ENCODE data around the gene TMEM190. TPM values are rescaled to one million over a fixed set of nuclear protein-coding genes. Genes with fewer than 3 reads are reported as not detected.

Gene TMEM190
- total and polyA plus RNA-seq, 12 donors, result 0.55 to 63.0 (median 1.7) TPM; not detected in 6

DNA sequence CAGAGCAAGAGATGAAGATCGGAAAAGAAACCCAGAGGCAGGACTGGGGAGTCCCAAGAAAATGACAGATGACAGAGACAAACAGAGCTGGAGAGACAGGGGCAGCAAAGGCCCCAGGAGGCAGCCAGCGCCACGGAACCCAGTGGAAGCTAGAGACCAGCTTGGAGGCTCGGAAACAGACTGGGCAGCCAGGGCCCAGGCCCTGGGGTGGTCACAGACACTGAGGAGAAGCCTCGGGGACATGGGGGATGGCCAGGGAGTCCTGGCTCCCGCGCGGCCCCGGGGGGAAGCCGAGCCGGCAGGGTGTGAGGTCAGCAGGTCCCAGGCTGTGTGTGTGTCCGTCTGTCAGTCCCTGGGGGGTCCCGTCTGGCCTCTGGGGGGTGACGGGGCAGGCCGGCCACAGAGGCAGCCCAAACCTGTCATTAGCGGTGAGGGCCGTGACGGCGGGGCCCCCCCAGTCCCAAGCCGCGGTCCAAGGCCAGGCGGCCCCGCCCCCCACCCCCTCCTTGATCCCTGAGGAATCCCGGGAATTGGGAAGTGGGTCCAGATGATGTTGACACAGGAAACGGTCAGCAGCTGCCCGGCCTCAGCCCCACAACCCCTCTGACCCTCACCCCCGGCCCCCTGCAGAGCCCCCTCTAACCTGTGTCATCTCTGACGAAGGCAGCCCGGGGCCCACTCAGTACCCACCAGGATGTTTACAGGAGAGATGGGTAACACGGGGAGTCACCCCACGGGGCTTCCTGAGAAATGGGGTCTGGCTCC lies 2.5 kb upstream of the TMEM190 start:
- no peak overlapping the region for H3K4me3 ChIP-seq
- no peak for DNase-seq
- H3K36me3 ChIP-seq (replicated peaks in 1 of 2), result no peaks in the 10 kb centered on the region
- no peaks in the 10 kb centered on the region for H3K9me3 ChIP-seq (replicated peaks in 1 of 3)
- TF ChIP-seq POLR2A (IDR thresholded peaks at IDR 0.05), result no peak
- TF ChIP-seq, protein P1, sequence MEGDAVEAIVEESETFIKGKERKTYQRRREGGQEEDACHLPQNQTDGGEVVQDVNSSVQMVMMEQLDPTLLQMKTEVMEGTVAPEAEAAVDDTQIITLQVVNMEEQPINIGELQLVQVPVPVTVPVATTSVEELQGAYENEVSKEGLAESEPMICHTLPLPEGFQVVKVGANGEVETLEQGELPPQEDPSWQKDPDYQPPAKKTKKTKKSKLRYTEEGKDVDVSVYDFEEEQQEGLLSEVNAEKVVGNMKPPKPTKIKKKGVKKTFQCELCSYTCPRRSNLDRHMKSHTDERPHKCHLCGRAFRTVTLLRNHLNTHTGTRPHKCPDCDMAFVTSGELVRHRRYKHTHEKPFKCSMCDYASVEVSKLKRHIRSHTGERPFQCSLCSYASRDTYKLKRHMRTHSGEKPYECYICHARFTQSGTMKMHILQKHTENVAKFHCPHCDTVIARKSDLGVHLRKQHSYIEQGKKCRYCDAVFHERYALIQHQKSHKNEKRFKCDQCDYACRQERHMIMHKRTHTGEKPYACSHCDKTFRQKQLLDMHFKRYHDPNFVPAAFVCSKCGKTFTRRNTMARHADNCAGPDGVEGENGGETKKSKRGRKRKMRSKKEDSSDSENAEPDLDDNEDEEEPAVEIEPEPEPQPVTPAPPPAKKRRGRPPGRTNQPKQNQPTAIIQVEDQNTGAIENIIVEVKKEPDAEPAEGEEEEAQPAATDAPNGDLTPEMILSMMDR (IDR thresholded peaks at IDR 0.05), result no peak
- intact Hi-C loops (cut with DNase I), result no loop called here
- WGBS, 4 donors, result 15 to 35% (median 19%) methylated on average over 10 to 31 of the region's 31 CpGs
- H3K27me3 ChIP-seq, result peaks cover 50% of the 10 kb centered on the region
- H3K4me1 ChIP-seq (replicated peaks in 1 of 2), result peaks cover 0 to 6% of the 10 kb centered on the region in 2 donors
- H3K27ac ChIP-seq, result no peak overlapping the region

DNA sequence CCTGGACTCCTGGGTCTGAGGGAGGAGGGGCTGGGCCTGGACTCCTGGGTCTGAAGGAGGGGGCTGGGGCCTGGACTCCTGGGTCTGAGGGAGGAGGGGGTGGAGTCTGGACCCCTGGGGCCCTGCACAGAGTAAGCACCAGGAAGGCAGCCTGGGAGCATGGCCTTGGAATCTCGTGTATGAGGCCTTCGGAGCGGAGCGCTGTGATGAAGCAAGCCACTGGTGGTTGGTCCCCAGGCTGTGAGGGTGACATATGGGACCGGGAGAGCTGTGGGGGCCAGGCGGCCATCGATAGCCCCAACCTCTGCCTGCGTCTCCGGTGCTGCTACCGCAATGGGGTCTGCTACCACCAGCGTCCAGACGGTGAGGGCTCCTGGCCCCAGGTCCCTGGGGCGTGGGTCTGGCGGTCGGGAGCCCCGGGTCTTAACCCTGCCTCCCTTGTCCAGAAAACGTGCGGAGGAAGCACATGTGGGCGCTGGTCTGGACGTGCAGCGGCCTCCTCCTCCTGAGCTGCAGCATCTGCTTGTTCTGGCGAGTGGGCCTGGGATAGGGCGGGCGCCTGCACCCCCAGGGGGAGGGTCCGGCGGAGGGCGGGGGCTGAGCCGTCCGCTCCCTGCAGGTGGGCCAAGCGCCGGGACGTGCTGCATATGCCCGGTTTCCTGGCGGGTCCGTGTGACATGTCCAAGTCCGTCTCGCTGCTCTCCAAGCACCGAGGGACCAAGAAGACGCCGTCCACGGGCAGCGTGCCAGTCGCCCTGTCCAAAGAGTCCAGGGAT lies 918 bp downstream of the TMEM190 start:
- TF ChIP-seq POLR2A (IDR thresholded peaks at IDR 0.05), result no peak
- TF ChIP-seq, protein P1 (IDR thresholded peaks at IDR 0.05), result no peak
- intact Hi-C loops (cut with DNase I), result no loop called here
- H3K36me3 ChIP-seq (replicated peaks in 1 of 2), result no peaks in the 10 kb centered on the region
- DNase-seq, result no peak
- H3K27ac ChIP-seq, result no peak overlapping the region
- H3K27me3 ChIP-seq, result peaks cover 20% of the 10 kb centered on the region
- WGBS, 4 donors, result 33 to 39% (median 36%) methylated on average over 12 to 43 of the region's 43 CpGs
- H3K4me3 ChIP-seq, result no peak overlapping the region
- no peaks in the 10 kb centered on the region for H3K4me1 ChIP-seq (replicated peaks in 1 of 2)
- no peaks in the 10 kb centered on the region for H3K9me3 ChIP-seq (replicated peaks in 1 of 3)

DNA sequence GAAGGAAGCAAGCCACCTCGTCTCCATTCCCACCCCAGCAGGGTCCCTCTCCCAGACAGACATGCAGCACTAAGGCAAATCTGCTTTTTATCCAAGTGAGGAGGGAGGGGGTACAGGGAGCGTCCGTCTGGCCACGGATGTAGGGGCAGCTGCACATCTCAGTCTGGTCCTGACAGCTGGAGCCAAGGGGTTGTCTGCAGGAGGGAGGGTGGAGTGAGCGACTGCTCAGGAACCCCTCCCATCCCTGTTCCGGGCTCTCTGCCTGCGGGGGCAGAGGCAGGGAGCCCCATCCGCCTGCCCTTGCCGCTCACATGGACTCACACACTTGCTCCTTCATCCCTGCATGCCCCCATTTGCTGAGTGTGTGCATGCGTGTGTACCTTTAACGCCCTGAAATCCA lies 2.5 kb downstream of the TMEM190 start:
- no peaks in the 10 kb centered on the region for H3K36me3 ChIP-seq (replicated peaks in 1 of 2)
- WGBS, 4 donors, result 73 to 82% (median 78%) methylated on average over 9 to 11 of the region's 11 CpGs
- intact Hi-C loops (cut with DNase I), result no loop called here
- no peak overlapping the region for H3K4me3 ChIP-seq
- H3K4me1 ChIP-seq (replicated peaks in 1 of 2), result peaks cover 5 to 6% of the 10 kb centered on the region in 2 donors
- no peaks in the 10 kb centered on the region for H3K9me3 ChIP-seq (replicated peaks in 1 of 3)
- peaks cover 13% of the 10 kb centered on the region for H3K27me3 ChIP-seq
- no peak for TF ChIP-seq POLR2A (IDR thresholded peaks at IDR 0.05)
- TF ChIP-seq, protein P1 (IDR thresholded peaks at IDR 0.05), result no peak
- DNase-seq, result no peak
- no peak overlapping the region for H3K27ac ChIP-seq

DNA sequence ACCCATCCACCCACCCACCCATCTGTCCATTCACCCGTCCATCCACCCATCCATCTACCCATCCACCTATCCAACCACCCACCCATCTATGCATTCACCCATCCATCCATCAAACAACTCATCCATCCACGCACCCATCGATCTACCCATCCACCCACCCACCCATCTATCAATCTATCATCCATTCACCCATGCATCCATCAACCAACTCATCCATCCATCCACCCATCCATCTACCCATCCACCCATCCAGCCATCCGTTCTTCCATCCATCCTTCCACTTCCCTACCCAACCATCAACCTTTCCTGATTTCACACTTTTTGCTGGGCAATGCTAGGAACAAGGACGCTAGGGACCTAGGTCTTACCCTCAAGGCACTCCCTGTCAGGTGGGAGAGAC lies 5.4 kb downstream of the TMEM190 start:
- no peak overlapping the region for H3K27ac ChIP-seq
- H3K4me3 ChIP-seq, result no peak overlapping the region
- no peak for DNase-seq
- no peaks in the 10 kb centered on the region for H3K27me3 ChIP-seq
- H3K4me1 ChIP-seq (replicated peaks in 1 of 2), result peaks cover 18 to 19% of the 10 kb centered on the region in 2 donors
- peaks cover 0 to 1% of the 10 kb centered on the region in 2 donors for H3K36me3 ChIP-seq (replicated peaks in 1 of 2)
- intact Hi-C loops (cut with DNase I), result loop anchor here in 1 of 2 donors (5.0 kb wide), 1 partner anchor 80 kb away; no protein-coding TSS in a partner anchor
- 96 to 99% (median 97%) methylated on average over 5 of the region's 5 CpGs for WGBS, 4 donors
- H3K9me3 ChIP-seq (replicated peaks in 1 of 3), result no peaks in the 10 kb centered on the region
- TF ChIP-seq, protein P1 (IDR thresholded peaks at IDR 0.05), result no peak
- no peak for TF ChIP-seq POLR2A (IDR thresholded peaks at IDR 0.05)
